Central memory CD8-positive, alpha-beta T cell (primary cell): ENCODE measurements around the gene TTC1.

Source experiments
- ATAC-seq: fragments of 150-1000 bp; cut with Tn5 transposase; replicated peaks from 2 replicates; pipeline ENCODE4 v1.10.0; 2022; ENCODE audit warnings: mild to moderate bottlenecking, moderate FRiP score, moderate number of reproducible peaks; ENCODE audit not compliant: poor library complexity, severe bottlenecking; ENCODE audit errors: extremely low read depth
- DNase-seq, 2 donors: peaks; one replicate each; pipeline ENCODE4 v3.0.0; 2021; ENCODE audit warnings: low spot score in 2 of 2
- H3K27ac Mint-ChIP-seq: one replicate; pipeline ENCODE4 v1.8.0; 2022; ENCODE audit warnings: low read depth, mild to moderate bottlenecking, moderate library complexity, mixed read lengths
- H3K27me3 Mint-ChIP-seq: one replicate; pipeline ENCODE4 v1.8.0; 2022; ENCODE audit warnings: mixed read lengths
- H3K36me3 Mint-ChIP-seq: one replicate; pipeline ENCODE4 v1.8.0; 2022; ENCODE audit warnings: mild to moderate bottlenecking, moderate library complexity, mixed read lengths; ENCODE audit not compliant: insufficient read depth
- H3K4me1 Mint-ChIP-seq: one replicate; pipeline ENCODE4 v1.8.0; 2022; ENCODE audit warnings: mixed read lengths
- H3K4me3 Mint-ChIP-seq: one replicate; pipeline ENCODE4 v1.8.0; 2022; ENCODE audit warnings: mild to moderate bottlenecking, moderate library complexity, mixed read lengths
- H3K9me3 Mint-ChIP-seq: one replicate; pipeline ENCODE4 v1.8.0; 2022; ENCODE audit warnings: mixed read lengths

The TTC1 gene

DNA sequence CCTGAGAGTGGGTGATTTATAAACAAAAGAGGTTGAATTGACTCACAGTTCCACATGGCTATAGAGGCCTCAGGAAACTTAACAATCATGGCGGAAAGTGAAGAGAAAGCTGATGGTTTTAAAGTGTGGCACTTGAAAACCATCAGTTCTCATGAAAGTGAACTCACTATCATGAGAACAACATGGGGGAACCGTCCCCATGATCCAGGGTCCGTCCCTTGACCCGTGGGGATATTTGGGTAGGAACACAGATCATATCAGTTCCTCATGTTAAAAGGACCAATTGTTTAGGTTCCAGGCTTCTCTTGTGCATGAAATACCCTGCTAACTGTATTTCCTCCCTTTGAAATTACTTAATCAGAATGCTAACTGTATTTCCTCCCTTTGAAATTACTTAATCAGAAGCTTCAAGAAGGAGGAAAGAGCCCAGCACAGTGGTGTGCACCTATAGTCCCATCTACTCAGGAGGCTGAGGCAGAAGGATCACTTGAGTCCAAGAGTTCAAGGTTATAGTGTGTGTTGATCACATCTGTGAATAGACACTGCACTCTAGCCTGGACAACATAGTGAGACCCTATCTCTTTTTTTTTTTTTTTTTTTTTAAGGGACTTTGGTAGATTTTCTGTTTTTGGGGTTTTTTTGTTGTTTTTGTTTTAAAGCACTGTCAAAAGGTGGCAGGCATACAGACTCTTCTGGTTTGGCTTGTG lies 24.8 kb downstream of the TTC1 start:
- Mint-ChIP-seq H3K27me3 (no peaks in the 10 kb centered on the region), H3K4me1 (peaks cover 6% of the 10 kb centered on the region), H3K27ac (peak overlapping the region; percentile 16), H3K4me3 (no peak overlapping the region), H3K9me3 (no peaks in the 10 kb centered on the region), H3K36me3 (peaks cover 41% of the 10 kb centered on the region)
- no peak for ATAC-seq
- DNase-seq: no peak

DNA sequence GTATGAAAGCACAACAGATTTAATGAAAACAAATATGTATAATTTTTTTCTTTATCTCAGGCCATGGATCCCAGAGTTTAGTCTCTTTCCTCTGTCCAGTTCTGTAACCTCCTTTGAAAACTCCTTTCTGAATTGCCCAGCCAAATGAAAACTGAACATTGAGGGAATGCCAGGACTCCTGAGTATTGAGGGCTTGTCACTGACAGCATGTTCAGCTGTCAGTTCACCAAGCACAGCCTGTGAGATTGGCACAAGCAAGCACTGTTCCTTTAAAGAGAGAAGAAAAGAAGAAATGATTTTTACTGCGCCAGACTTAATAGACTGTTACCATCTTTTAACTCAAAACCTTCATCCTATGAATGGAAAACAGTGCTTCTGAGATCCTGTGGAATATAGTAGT lies 27.3 kb downstream of the TTC1 start:
- H3K4me1 Mint-ChIP-seq: peaks cover 6% of the 10 kb centered on the region
- peaks cover 42% of the 10 kb centered on the region for H3K36me3 Mint-ChIP-seq
- ATAC-seq (no peak), DNase-seq (no peak)
- no peaks in the 10 kb centered on the region for H3K27me3 Mint-ChIP-seq
- H3K4me3 Mint-ChIP-seq: no peak overlapping the region
- H3K9me3 Mint-ChIP-seq: no peaks in the 10 kb centered on the region
- no peak overlapping the region for H3K27ac Mint-ChIP-seq

DNA sequence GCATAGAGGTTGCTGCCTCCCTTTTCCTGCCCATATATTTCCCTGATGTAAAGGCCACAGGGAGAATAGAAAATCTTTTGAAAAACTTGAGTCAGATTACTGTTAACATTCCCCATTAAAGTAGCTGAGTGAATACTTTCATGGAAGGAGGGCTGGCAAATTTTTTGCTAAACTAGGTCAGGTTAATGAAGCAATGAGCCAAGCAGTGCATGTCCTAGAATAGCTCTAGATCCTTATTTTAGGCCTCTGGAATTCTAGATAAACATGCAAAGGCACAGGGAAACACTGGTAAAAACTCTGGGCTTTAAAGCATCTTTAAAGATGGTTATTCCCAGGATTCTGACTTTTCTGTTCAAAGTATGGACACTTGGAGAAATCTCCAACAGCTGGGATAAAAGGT lies 27.9 kb downstream of the TTC1 start:
- H3K4me3 Mint-ChIP-seq: no peak overlapping the region
- H3K4me1 Mint-ChIP-seq: peaks cover 5% of the 10 kb centered on the region
- no peaks in the 10 kb centered on the region for H3K9me3 Mint-ChIP-seq
- DNase-seq (no peak), ATAC-seq (no peak)
- no peaks in the 10 kb centered on the region for H3K27me3 Mint-ChIP-seq
- H3K36me3 Mint-ChIP-seq: peaks cover 42% of the 10 kb centered on the region
- H3K27ac Mint-ChIP-seq: no peak overlapping the region

DNA sequence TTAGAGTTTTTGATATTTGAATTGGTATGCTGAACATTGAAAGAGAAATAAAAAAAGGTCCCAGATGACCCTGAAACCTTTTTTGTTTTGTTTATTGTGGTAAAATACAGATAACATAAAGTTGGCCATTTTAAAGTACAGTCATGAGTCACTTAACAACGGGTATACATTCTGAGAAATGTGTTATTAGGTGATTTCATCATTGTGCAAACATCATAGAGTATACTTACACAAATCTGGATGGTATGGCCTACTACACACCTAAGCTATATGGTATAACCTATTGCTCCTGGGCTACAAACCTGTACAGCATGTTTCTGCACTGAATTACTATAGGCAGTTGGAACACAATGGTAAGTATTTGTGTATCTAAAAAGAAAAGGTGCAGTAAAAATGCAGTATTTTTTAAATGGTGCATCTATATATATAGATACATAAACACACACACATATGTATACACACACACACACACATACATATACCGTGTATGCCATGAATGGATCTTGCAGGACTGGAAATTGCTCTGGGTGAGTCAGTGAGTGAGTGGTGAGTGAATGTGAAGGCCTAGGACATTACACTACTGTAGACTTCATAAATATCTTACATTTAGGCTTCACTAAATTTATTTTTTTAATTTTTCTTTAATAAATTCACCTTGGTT lies 31.0 kb downstream of the TTC1 start:
- no peaks in the 10 kb centered on the region for H3K27me3 Mint-ChIP-seq
- ATAC-seq (no peak), DNase-seq (no peak)
- no peaks in the 10 kb centered on the region for H3K4me1 Mint-ChIP-seq
- H3K9me3 Mint-ChIP-seq: no peaks in the 10 kb centered on the region
- H3K4me3 Mint-ChIP-seq: no peak overlapping the region
- H3K36me3 Mint-ChIP-seq: peaks cover 34% of the 10 kb centered on the region
- no peak overlapping the region for H3K27ac Mint-ChIP-seq

DNA sequence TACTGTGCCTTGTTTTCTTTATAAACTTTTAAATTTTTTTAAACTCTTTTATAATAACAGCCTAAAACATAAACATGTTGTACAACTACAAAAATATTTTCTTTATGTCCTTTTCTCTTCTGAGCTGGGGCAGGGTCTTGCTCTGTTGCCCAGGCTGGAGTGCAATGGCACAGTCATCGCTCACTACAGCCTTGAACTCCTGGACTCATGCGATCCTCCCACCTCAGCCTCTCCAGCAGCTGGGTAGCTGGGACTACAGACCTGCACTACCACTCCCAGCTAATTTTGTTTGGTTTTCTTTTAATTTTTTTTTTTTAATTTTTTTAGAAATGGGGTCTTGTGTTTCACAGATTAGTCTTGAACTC lies 31.5 kb downstream of the TTC1 start:
- no peaks in the 10 kb centered on the region for H3K9me3 Mint-ChIP-seq
- H3K36me3 Mint-ChIP-seq: peaks cover 33% of the 10 kb centered on the region
- H3K27me3 Mint-ChIP-seq: no peaks in the 10 kb centered on the region
- DNase-seq (no peak), ATAC-seq (no peak)
- H3K4me3 Mint-ChIP-seq: no peak overlapping the region
- no peak overlapping the region for H3K27ac Mint-ChIP-seq
- no peaks in the 10 kb centered on the region for H3K4me1 Mint-ChIP-seq

DNA sequence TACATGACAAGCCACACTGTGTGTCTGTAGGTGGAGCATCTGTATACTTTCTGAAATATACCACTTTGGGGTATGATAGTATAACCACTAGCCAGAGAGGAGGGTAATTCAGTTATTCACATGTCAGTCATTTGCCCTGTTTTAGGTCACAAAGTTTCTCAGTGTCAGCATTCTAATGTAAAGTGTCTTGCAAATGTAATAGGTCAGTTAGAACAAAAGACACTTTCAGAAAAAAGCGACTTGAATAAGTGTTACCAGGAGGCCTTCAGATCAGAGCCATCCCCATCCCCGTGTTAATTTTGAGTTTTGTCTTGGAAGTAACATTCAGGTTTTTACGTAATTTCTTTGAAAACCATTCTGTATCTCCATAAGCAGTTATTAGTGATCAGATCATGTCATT lies 33.7 kb downstream of the TTC1 start:
- Mint-ChIP-seq H3K36me3 (peaks cover 24% of the 10 kb centered on the region), H3K27ac (no peak overlapping the region)
- ATAC-seq: no peak

DNA sequence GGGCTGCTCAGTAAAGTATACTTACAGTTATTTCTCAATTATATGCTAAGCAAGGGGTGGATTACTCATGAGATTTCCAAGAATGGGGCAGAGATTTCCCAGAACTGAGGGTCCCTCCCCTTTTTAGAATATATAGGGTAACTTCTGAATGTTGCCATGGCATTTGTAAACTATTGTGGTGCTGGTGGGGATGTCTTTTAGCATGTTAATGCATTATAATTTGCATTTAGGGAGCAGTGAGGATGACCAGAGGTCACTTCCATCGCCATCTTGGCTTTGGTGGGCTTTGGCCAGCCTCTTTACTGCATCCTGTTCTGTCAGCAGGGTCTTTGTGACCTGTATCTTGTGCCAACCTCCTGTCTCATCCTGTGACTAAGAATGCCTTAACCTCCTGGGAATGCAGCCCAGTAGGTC lies 35.5 kb downstream of the TTC1 start:
- DNase-seq (no peak), ATAC-seq (no peak)
- Mint-ChIP-seq H3K4me1 (no peaks in the 10 kb centered on the region), H3K27ac (no peak overlapping the region), H3K4me3 (no peak overlapping the region), H3K9me3 (no peaks in the 10 kb centered on the region), H3K27me3 (no peaks in the 10 kb centered on the region), H3K36me3 (peaks cover 20% of the 10 kb centered on the region)

More for the DNA sequence above, 33.7 kb downstream of the TTC1 start:
- Mint-ChIP-seq H3K4me1 (no peaks in the 10 kb centered on the region), H3K9me3 (no peaks in the 10 kb centered on the region), H3K27me3 (no peaks in the 10 kb centered on the region), H3K4me3 (no peak overlapping the region)
- DNase-seq: no peak

DNA sequence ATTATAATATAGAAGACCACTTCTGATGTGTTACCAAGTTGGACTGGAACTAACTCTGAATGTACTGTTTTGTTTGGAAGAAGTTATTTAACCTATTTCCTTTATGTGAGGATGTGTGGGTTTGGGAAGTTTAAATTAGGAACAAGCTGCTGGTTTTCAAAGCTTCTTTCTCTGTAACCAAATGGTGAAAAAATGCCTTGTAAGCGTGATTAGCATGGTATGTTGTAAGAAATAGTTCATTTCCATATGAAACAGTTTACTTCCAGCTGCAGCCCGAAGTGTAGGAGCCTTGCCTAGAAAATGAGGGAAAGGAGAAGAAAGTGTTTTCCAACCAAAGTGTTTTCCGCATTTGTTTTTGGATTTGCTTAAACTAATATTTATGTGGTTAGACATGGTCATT lies 36.0 kb downstream of the TTC1 start:
- Mint-ChIP-seq H3K36me3 (peaks cover 25% of the 10 kb centered on the region), H3K27me3 (no peaks in the 10 kb centered on the region), H3K27ac (no peak overlapping the region), H3K9me3 (no peaks in the 10 kb centered on the region), H3K4me1 (no peaks in the 10 kb centered on the region), H3K4me3 (no peak overlapping the region)
- no peak for ATAC-seq
- no peak for DNase-seq

DNA sequence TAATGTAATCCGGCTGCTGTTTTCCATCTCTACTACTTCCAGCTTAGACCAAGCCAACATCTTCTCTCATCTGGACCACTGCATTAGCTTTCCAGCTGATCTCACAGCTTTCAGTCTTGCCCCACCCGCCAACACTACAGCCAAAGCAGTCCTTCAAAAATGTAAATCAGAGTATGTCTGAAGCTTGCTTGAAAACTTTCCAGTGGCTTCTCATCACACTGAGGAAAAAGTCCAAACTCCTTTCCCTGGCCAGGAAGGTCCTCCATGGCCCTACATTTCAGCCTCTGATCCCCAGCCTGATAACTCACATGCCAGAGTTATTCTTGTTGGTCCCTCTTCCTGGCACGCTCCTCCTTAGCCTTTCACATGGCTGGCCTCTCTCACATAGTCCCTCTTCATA lies 38.5 kb downstream of the TTC1 start:
- Mint-ChIP-seq H3K9me3 (no peaks in the 10 kb centered on the region), H3K27ac (peak overlapping the region; percentile 12), H3K27me3 (no peaks in the 10 kb centered on the region), H3K4me3 (no peak overlapping the region), H3K36me3 (peaks cover 39% of the 10 kb centered on the region), H3K4me1 (no peaks in the 10 kb centered on the region)
- DNase-seq: no peak
- ATAC-seq: no peak

DNA sequence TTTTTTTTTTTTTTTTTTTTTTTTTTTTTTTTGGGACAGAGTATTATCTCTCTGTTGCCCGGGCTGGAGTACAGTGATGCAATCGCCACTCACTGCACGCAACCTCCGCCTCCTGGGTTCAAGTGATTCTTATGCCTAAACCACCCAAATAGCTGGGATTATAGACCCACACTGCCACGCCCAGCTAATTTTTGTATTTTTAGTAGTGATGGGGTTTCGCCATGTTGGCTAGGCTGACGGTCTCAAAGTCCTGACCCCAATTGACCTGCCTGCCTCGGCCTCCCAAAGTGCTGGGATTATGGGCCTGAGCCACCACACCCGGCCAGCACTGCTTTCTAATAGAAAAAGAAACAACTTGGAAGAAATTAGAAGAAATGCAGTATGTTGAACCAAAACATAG lies 39.2 kb downstream of the TTC1 start:
- DNase-seq (no peak), ATAC-seq (no peak)
- H3K4me1 Mint-ChIP-seq: no peaks in the 10 kb centered on the region
- H3K36me3 Mint-ChIP-seq: peaks cover 46% of the 10 kb centered on the region
- H3K27ac Mint-ChIP-seq: peak overlapping the region; percentile 12
- H3K27me3 Mint-ChIP-seq: no peaks in the 10 kb centered on the region
- H3K4me3 Mint-ChIP-seq: no peak overlapping the region
- H3K9me3 Mint-ChIP-seq: no peaks in the 10 kb centered on the region

DNA sequence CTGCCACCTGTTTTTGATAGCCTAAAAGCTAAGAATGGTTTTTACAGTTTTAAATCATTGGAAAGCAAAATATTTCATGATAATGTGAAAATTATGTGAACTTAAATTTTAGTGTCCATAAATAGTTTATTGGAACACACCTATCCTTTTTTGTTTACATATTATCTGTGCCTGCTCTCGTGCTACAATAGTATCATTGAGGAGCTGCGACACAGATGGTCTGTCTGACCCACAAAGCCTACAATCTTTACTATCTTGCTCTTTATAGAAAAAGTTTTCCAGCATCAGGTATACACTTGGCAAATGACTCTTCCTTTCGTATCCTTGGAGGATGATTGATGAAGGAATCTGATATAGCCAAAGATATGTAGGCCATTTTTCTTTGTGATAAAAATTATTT lies 40.2 kb downstream of the TTC1 start:
- ATAC-seq (no peak), DNase-seq (no peak)
- Mint-ChIP-seq H3K27me3 (no peaks in the 10 kb centered on the region), H3K27ac (no peak overlapping the region), H3K4me3 (no peak overlapping the region), H3K36me3 (peaks cover 52% of the 10 kb centered on the region), H3K4me1 (no peaks in the 10 kb centered on the region), H3K9me3 (no peaks in the 10 kb centered on the region)

DNA sequence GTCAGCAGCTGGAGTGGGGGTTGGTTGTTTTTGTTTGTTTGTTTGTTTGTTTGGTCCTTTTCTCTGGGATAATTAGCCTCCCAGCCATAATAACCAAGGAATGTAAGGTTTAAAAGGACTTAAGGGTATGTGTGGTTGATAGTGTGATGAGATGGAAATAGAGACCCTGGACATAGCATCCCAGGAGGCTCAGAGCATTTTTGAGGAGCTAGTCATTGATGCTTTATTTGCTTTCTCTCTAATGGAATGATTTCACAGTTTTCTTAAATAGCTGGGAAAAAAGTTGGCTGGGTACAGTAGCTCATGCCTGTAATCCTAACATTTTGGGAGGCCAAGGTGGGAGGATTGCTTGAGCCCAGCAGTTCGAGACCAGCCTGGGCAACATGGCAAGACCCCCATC lies 45.1 kb downstream of the TTC1 start:
- H3K4me3 Mint-ChIP-seq: no peak overlapping the region
- ATAC-seq (no peak), DNase-seq (no peak)
- peaks cover 57% of the 10 kb centered on the region for H3K36me3 Mint-ChIP-seq
- H3K9me3 Mint-ChIP-seq: no peaks in the 10 kb centered on the region
- H3K4me1 Mint-ChIP-seq: no peaks in the 10 kb centered on the region
- no peaks in the 10 kb centered on the region for H3K27me3 Mint-ChIP-seq
- H3K27ac Mint-ChIP-seq: no peak overlapping the region

DNA sequence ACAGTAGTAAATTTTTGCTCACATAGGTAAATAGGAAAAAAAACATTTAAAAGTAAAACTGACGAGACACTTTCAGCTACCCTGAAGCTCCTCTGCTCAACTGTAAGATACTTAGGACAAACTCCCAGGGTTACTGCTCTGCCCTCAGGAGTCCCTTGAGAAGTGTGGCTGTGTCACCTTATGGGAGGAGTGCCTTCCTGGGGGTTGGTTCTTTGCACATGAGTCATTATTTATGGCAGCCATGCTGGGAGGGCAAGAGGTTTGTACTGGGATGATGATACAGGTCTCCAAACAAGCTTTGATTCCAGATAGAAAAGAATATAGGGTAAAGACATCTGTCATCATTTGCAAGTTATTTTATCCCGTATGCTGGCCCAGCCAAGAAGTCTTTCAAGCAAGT lies 45.9 kb downstream of the TTC1 start:
- no peak for DNase-seq
- Mint-ChIP-seq H3K36me3 (peaks cover 50% of the 10 kb centered on the region), H3K9me3 (no peaks in the 10 kb centered on the region), H3K27ac (no peak overlapping the region), H3K27me3 (no peaks in the 10 kb centered on the region), H3K4me1 (no peaks in the 10 kb centered on the region), H3K4me3 (no peak overlapping the region)
- ATAC-seq: no peak
